ENCODE measurements around the gene TTLL5. TPM values are rescaled to one million over a fixed set of nuclear protein-coding genes. Genes with fewer than 3 reads are reported as not detected.

TTLL5 gene
- total and polyA plus RNA-seq, 9 of the 15 experiments (the other 6 are each of a cell fraction or from before 2014, with no cell fraction given) = 4.1 to 18.9 (median 12.6) TPM

GRCh38 chr14:75831455-75831854 is 170.4 kb downstream of the TTLL5 start (continued):
- TF ChIP-seq RBM39 (optimal IDR thresholded peaks at IDR 0.05; ENCODE audit: low read depth, low read length) = no peak
- TF ChIP-seq LEF1 (IDR thresholded peaks at IDR 0.05) = 0 out of 2 replicates have a peak, but pooled peaks have one; percentile 31
- peak; percentile 30; the same call in 1 of the 2 replicates for TF ChIP-seq MAFK (IDR thresholded peaks at IDR 0.05; ENCODE audit: low read length)
- 0 out of 2 replicates have a peak, but pooled peaks have one; percentile 17 for TF ChIP-seq NBN (IDR thresholded peaks at IDR 0.05; ENCODE audit: low read depth)
- peak; percentile 31; the same call in 1 of the 2 replicates for TF ChIP-seq TFAP4 (CRISPR knock-in tag; IDR thresholded peaks at IDR 0.05; ENCODE audit: borderline replicate concordance)
- peak; percentile 27; the same call in 1 of the 2 replicates for TF ChIP-seq MAFF (IDR thresholded peaks at IDR 0.05; ENCODE audit: low read length)
- TF ChIP-seq SPI1 (IDR thresholded peaks at IDR 0.05; ENCODE audit: borderline replicate concordance, low read depth, low read length) = peak; percentile 80
- 0 out of 2 replicates have a peak, but pooled peaks have one; percentile 15 for TF ChIP-seq GTF2E2 (tag; IDR thresholded peaks at IDR 0.05)
- TF ChIP-seq RCOR1 (IDR thresholded peaks at IDR 0.05; ENCODE audit: borderline replicate concordance in 1 of 2, low read depth in 2 of 2, low read length in 2 of 2) = 0 out of 4 replicates have a peak, but pooled peaks of 1 of the 2 experiments have one; percentile 14
- TF ChIP-seq FOXP4 (CRISPR knock-in tag; IDR thresholded peaks at IDR 0.05; ENCODE audit: borderline replicate concordance) = no peak
- TF ChIP-seq RB1 (IDR thresholded peaks at IDR 0.05; ENCODE audit: low read depth) = 0 out of 2 replicates have a peak, but pooled peaks have one; percentile 34
- TF ChIP-seq ZNF431 (CRISPR knock-in tag; IDR thresholded peaks at IDR 0.05) = no peak
- no peak for TF ChIP-seq SMAD1 (IDR thresholded peaks at IDR 0.05; ENCODE audit: low read depth, low read length, partially characterized antibody)
- TF ChIP-seq TEAD4 (IDR thresholded peaks at IDR 0.05; ENCODE audit: low read length) = peak; percentile 34; the same call in 1 of the 2 replicates
- TF ChIP-seq TEAD4 (CRISPR knock-in tag; IDR thresholded peaks at IDR 0.05; ENCODE audit: borderline replicate concordance) = no peak
- TF ChIP-seq YY1 (IDR thresholded peaks at IDR 0.05; ENCODE audit: borderline replicate concordance in 1 of 3, control insufficient read depth in 1 of 3, extremely low read depth in 1 of 3, insufficient read depth in 3 of 3, insufficient read length in 1 of 3, insufficient replicate concordance in 2 of 3, low read depth in 1 of 3, low read length in 2 of 3) = peak in 2 of 3 experiments; percentile 49 to 73
- TF ChIP-seq ZNF316 (IDR thresholded peaks at IDR 0.05) = peak; percentile 90
- TF ChIP-seq ELF2 (CRISPR knock-in tag; IDR thresholded peaks at IDR 0.05) = 0 out of 2 replicates have a peak, but pooled peaks have one; percentile 29
- TF ChIP-seq MAFG (tag; conservative IDR thresholded peaks at IDR 0.05) = peak; percentile 63; the same call in 1 of the 2 replicates
- TF ChIP-seq E2F6 (IDR thresholded peaks at IDR 0.05; ENCODE audit: borderline replicate concordance in 1 of 2, extremely low read depth in 1 of 2, insufficient read depth in 1 of 2, insufficient read length in 1 of 2, low read depth in 1 of 2, low read length in 1 of 2, poor library complexity in 1 of 2, severe bottlenecking in 1 of 2) = no peak
- no peak for TF ChIP-seq ZNF57 (CRISPR knock-in tag; IDR thresholded peaks at IDR 0.05)
- no peak for TF ChIP-seq POLR3A (IDR thresholded peaks at IDR 0.05; ENCODE audit: borderline replicate concordance, extremely low read depth, insufficient read depth, insufficient read length)
